OCI-LY7 (cell line): ENCODE results near the gene MAEA. TPM values are rescaled to one million over a fixed set of nuclear protein-coding genes. Genes with fewer than 3 reads are reported as not detected.

Source experiments
- BruUV-seq: library from RNA; stranded (reverse); fragments of 400-500 nt; replicated peaks from 2 replicates; lab custom pipeline; 2021; lab: Mats Ljungman, UMichigan
- CTCF ChIA-PET: fragments of 300-600 bp; sonication (Branson Sonifier 250); formaldehyde crosslinking; loops from one replicate; lab custom pipeline; 2022; ENCODE audit warnings: antibody characterized with exemption; ENCODE audit not compliant: unreplicated experiment; lab: Charles Lee
- POLR2A ChIA-PET: fragments of 300-600 bp; sonication (Branson Sonifier 250); formaldehyde crosslinking; loops from one replicate; lab custom pipeline; 2022; ENCODE audit warnings: antibody characterized with exemption; lab: Charles Lee
- DNase-seq: peaks from one replicate; pipeline ENCODE4 v3.0.0-alpha.2; 2015; ENCODE audit warnings: low spot score
- H2AFZ ChIP-seq: fragments of 200-600 bp; sonication (generic), shearing (Covaris generic); 2 replicates; pipeline ENCODE4 v1.6.1; 2014; ENCODE audit warnings: mild to moderate bottlenecking, antibody characterized with exemption, low read length, moderate library complexity
- H3K27ac ChIP-seq: fragments of 200-600 bp; sonication (generic); 2 replicates; pipeline ENCODE4 v1.5.1; 2014; ENCODE audit warnings: mixed run types, low read depth, mild to moderate bottlenecking, moderate library complexity, low read length, inconsistent platforms; ENCODE audit not compliant: poor library complexity, severe bottlenecking
- H3K36me3 ChIP-seq: fragments of 200-600 bp; sonication (generic); 2 replicates; pipeline ENCODE4 v1.6.1; 2014; ENCODE audit warnings: mild to moderate bottlenecking, antibody characterized with exemption, low read length, moderate library complexity, mixed read lengths; ENCODE audit not compliant: insufficient read depth
- H3K4me1 ChIP-seq: fragments of 200-600 bp; sonication (generic); 2 replicates; pipeline ENCODE4 v1.5.1; 2014; ENCODE audit warnings: mild to moderate bottlenecking, low read length; ENCODE audit not compliant: insufficient read depth, poor library complexity, severe bottlenecking
- H3K4me2 ChIP-seq: fragments of 200-600 bp; sonication (generic); 2 replicates; pipeline ENCODE4 v1.6.1; 2014; ENCODE audit warnings: mild to moderate bottlenecking, low read length
- H3K4me3 ChIP-seq: fragments of 200-600 bp; sonication (generic); 2 replicates; pipeline ENCODE4 v1.5.1; 2014; ENCODE audit warnings: mild to moderate bottlenecking, low read depth, low read length; ENCODE audit not compliant: poor library complexity, severe bottlenecking
- H3K79me2 ChIP-seq: fragments of 200-600 bp; sonication (generic); 2 replicates; pipeline ENCODE4 v1.6.1; 2016; ENCODE audit warnings: low read depth, mild to moderate bottlenecking, low read length, moderate library complexity, mixed read lengths; ENCODE audit not compliant: insufficient read depth
- H3K9me2 ChIP-seq: fragments of 200-600 bp; sonication (generic); 2 replicates; pipeline ENCODE4 v1.6.1; 2016; ENCODE audit warnings: mild to moderate bottlenecking, low read length, mixed read lengths; ENCODE audit not compliant: insufficient read depth
- H3K9me3 ChIP-seq: fragments of 200-600 bp; sonication (generic); 2 replicates; pipeline ENCODE4 v1.6.1; 2014; ENCODE audit warnings: mild to moderate bottlenecking, mixed run types, low read length, mixed read lengths
- H4K20me1 ChIP-seq: fragments of 200-600 bp; sonication (generic); 2 replicates; pipeline ENCODE4 v1.6.1; 2014; ENCODE audit warnings: mild to moderate bottlenecking, antibody characterized with exemption, low read length, moderate library complexity, mixed read lengths; ENCODE audit not compliant: insufficient read depth
- EZH2phosphoT487 ChIP-seq: fragments of 200-600 bp; sonication (generic); IDR thresholded peaks from 2 replicates; pipeline ENCODE4 v1.6.1; 2018; ENCODE audit warnings: low read depth, borderline replicate concordance, mild to moderate bottlenecking, mixed run types, antibody characterized with exemption, low read length, moderate library complexity, mixed read lengths
- intact Hi-C: fragments of 100-400 bp; cut with micrococcal nuclease; formaldehyde crosslinking; loops from one replicate; pipeline ENCODE4 v1.10.0; 2022; ENCODE audit not compliant: unreplicated experiment
- total RNA-seq, 2 experiments: library from RNA; depleted of rRNA in 1 of 2; stranded (reverse); fragments of >200 nt in 1 of 2; shearing (Covaris generic) in 1 of 2; gene quantifications; 2 replicates each; pipeline ENCODE4 v1.2.3, GENCODE V29; 2014 to 2022
- TF ChIP-seq, protein P1 (sequence below): fragments of 200-600 bp; sonication (generic); conservative IDR thresholded peaks from 2 replicates; pipeline ENCODE4 v1.5.1; 2014; ENCODE audit warnings: mild to moderate bottlenecking, antibody characterized with exemption, low read length, moderate library complexity, mixed read lengths

Gene MAEA
- total RNA-seq, 2 experiments from 2014 or later: 53.2 to 59.3 TPM

DNA sequence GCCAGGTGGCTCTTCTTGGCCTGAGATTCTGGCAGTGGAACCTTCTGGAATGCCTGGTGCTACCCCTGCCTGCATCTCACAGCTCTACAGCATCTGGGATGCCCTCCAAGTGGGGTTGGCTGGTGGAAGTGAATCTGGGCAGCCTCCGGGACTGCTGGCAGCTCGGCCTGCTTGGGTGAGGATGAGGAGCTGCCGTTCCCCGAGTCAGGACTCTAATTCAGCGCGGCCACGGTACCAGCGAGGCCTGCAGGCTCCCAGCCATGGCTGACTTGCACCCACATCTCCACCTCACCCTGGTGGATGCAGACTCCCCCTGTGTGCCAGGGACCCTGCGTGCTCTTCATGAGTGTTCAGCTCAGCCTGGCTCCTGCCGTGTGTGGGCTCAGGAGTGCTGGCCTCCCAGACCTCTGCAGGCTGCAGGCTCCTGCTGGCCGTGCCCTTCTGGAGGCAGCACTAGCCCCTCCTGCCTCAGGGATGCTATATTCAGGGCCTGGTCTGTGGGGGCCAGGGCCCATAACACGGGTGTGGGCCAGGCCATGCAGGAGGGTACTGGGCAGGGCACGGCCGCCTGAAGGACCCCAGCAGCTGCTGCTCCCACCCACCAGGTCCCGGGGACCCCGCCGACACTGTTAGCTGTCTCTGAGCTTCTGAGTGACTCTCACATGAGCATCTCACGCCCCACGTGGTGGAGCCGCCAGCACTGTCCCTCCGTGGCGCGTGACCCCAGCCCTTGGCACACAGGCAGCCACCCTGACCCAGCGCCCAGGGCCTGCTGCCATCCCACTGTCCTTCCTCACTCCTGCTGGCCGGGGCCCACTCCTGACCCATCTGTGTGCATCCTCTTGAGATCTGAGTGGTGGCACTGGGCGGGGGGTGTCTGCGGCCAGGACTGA, 67.9 kb downstream of the MAEA start:
- H3K79me2 ChIP-seq: no peaks in the 10 kb centered on the region
- DNase-seq: no peak
- H3K9me3 ChIP-seq: no peaks in the 10 kb centered on the region
- H4K20me1 ChIP-seq: no peaks in the 10 kb centered on the region; the same call in 1 of the 2 replicates
- no peak overlapping the region for H3K27ac ChIP-seq
- intact Hi-C loops: loop anchor here (5.0 kb wide), 1 partner anchor 270 kb away; no protein-coding TSS in a partner anchor
- peaks cover 47% of the 10 kb centered on the region for H3K36me3 ChIP-seq
- POLR2A ChIA-PET: no interaction called here
- H2AFZ ChIP-seq: no peak overlapping the region
- CTCF ChIA-PET: no interaction called here
- no peak overlapping the region for H3K4me2 ChIP-seq
- no TSS peak for BruUV-seq
- no peak overlapping the region for H3K4me3 ChIP-seq
- no peaks in the 10 kb centered on the region for H3K4me1 ChIP-seq
- TF ChIP-seq, protein P1, sequence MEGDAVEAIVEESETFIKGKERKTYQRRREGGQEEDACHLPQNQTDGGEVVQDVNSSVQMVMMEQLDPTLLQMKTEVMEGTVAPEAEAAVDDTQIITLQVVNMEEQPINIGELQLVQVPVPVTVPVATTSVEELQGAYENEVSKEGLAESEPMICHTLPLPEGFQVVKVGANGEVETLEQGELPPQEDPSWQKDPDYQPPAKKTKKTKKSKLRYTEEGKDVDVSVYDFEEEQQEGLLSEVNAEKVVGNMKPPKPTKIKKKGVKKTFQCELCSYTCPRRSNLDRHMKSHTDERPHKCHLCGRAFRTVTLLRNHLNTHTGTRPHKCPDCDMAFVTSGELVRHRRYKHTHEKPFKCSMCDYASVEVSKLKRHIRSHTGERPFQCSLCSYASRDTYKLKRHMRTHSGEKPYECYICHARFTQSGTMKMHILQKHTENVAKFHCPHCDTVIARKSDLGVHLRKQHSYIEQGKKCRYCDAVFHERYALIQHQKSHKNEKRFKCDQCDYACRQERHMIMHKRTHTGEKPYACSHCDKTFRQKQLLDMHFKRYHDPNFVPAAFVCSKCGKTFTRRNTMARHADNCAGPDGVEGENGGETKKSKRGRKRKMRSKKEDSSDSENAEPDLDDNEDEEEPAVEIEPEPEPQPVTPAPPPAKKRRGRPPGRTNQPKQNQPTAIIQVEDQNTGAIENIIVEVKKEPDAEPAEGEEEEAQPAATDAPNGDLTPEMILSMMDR: no peak
- no peak for TF ChIP-seq EZH2phosphoT487
- no peaks in the 10 kb centered on the region for H3K9me2 ChIP-seq

DNA sequence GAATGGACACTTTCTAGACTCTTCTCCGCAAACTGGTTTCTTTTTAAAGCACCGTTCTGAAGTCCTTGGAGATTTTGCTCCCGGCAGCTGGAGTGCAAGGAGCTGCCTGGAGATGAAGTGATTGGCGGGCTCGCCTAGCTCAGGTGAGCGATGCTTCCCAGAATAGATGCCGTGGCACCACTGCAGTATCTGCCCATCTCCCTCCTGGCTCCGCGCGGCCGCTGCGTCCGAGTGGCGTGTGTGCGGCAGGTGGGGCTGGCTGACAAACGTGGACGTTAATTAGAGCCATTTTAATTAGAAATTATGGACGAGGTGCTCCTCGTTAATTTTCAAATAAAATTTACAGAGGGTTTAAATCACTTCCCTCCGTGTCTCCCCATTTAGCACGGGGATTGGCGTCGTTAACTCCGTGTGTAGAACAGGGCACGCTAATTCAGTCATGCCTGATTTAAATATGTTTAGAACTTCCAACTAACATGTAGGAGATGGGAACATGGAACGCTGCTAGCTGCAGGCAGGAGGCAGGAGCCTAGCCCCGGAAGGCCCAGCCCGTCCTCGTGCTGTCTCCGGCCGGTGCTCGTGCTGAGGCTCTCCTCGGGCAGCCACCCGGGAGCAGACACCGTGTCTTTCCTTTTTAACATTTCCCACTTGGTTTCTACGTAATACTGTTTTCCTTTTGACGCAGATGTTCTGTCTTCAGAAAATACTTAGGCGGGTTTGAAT, 68.9 kb downstream of the MAEA start:
- Histone ChIP-seq H3K9me2 (no peaks in the 10 kb centered on the region), H3K27ac (no peak overlapping the region), H3K4me3 (no peak overlapping the region), H3K79me2 (no peaks in the 10 kb centered on the region), H3K9me3 (no peaks in the 10 kb centered on the region), H3K36me3 (peaks cover 37% of the 10 kb centered on the region), H2AFZ (no peak overlapping the region), H3K4me1 (no peaks in the 10 kb centered on the region), H3K4me2 (no peak overlapping the region), H4K20me1 (no peaks in the 10 kb centered on the region; the same call in 1 of the 2 replicates)
- intact Hi-C loops: loop anchor here (5.0 kb wide), 1 partner anchor 269 kb away; no protein-coding TSS in a partner anchor
- CTCF ChIA-PET: no interaction called here
- POLR2A ChIA-PET: no interaction called here
- no TSS peak for BruUV-seq
- no peak for DNase-seq
- TF ChIP-seq, protein P1: no peak
- no peak for TF ChIP-seq EZH2phosphoT487
